ENCODE measurements around the gene ZNF319.

ZNF319 gene

DNA sequence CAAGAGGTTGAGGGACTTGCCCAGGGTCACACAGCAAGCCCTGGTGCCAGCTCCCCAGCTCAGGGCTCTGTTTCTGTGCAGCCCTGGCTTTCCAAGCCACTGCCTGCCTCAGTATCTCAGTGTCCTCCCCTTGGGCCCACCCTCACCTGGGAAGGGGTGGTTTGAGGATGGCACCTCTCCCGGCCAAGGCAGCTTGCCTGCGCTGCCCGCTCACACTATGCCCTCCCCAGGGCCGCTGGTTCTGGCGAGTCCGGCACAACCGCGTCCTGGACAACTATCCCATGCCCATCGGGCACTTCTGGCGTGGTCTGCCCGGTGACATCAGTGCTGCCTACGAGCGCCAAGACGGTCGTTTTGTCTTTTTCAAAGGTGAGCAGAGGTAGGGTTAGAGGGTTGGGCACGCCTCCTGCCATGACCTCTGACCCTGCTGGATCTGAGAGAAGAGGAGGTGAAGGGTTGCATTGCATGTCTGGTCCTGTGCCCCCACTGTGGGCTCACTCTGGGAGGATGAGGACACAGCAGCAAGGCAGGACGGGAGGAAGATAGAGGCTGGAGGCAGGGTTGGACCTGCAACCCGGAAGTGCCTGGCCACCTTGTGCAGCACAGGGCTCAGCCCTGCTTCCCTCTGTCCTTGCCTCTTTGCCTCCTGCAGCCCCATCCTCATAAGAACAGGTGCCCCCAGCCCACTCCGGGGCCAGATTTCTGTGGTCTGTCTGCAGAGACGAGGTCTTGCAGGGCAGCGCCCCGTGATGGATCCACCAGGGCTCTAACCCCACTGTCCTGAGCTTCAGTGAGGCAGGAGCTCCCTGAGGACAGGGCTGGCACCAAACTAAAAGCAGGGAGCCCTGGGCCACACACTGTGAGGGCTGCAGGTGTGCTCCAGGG is 41.8 kb upstream of the ZNF319 start:
- H3K9me3 Mint-ChIP-seq = no peaks in the 10 kb centered on the region
- H3K4me1 Mint-ChIP-seq = no peaks in the 10 kb centered on the region
- peaks cover under 1% of the 10 kb centered on the region for H3K27me3 Mint-ChIP-seq (ENCODE audit: low read depth)
- no peak overlapping the region for H3K4me3 Mint-ChIP-seq
- no peak overlapping the region for H3K27ac Mint-ChIP-seq
- TF ChIP-seq, protein P1, sequence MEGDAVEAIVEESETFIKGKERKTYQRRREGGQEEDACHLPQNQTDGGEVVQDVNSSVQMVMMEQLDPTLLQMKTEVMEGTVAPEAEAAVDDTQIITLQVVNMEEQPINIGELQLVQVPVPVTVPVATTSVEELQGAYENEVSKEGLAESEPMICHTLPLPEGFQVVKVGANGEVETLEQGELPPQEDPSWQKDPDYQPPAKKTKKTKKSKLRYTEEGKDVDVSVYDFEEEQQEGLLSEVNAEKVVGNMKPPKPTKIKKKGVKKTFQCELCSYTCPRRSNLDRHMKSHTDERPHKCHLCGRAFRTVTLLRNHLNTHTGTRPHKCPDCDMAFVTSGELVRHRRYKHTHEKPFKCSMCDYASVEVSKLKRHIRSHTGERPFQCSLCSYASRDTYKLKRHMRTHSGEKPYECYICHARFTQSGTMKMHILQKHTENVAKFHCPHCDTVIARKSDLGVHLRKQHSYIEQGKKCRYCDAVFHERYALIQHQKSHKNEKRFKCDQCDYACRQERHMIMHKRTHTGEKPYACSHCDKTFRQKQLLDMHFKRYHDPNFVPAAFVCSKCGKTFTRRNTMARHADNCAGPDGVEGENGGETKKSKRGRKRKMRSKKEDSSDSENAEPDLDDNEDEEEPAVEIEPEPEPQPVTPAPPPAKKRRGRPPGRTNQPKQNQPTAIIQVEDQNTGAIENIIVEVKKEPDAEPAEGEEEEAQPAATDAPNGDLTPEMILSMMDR (IDR thresholded peaks at IDR 0.05; ENCODE audit: unreplicated experiment in 3 of 3) = no peak
- peaks cover 4% of the 10 kb centered on the region for H3K36me3 Mint-ChIP-seq (ENCODE audit: low read depth)

DNA sequence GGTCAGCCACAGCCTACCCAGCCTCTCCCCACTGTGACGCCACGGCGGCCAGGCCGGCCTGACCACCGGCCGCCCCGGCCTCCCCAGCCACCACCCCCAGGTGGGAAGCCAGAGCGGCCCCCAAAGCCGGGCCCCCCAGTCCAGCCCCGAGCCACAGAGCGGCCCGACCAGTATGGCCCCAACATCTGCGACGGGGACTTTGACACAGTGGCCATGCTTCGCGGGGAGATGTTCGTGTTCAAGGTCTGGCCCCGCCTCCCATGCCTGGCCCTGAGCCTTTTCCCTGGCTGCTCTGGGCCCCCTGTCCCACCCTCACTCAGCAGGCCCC is 41.1 kb upstream of the ZNF319 start:
- no peaks in the 10 kb centered on the region for H3K4me1 Mint-ChIP-seq
- peaks cover 7% of the 10 kb centered on the region for H3K27me3 Mint-ChIP-seq (ENCODE audit: low read depth)
- H3K27ac Mint-ChIP-seq = no peak overlapping the region
- no peak overlapping the region for H3K4me3 Mint-ChIP-seq
- no peaks in the 10 kb centered on the region for H3K9me3 Mint-ChIP-seq
- H3K36me3 Mint-ChIP-seq (ENCODE audit: low read depth) = peaks cover 4% of the 10 kb centered on the region
- TF ChIP-seq, protein P1 (IDR thresholded peaks at IDR 0.05; ENCODE audit: unreplicated experiment in 3 of 3) = no peak

DNA sequence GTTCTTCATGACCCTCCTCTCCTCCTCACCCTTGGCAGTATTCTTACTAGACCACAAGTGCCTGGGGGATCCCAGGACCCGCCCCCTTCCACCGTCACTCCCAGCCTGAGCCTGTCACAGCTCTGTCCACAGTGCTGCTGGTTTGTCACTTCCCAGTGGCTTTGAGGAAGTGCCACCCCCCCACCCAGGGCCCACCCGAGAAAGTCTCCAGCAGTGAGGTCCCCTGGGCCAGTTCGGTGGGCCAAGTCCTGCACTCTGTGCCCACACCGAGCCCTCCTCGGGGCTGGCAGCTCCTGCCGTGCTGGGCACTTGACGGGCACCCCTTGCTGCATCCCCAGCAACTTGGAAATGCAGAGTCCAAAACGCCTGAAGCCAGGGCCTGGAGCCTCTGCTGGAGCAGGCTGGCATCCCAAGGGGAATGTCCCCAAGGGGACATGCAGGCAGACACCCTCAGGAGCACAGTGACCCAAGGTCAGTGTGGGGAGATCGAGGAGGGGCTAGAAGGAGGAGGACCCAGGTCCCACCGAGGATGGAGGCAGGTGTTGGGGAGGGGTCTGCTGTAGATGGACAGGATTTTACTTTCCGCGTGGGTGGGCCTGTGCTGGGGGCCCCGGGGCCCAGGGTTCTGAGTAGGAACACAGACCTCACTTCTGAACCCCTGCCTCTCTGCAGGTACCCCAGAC is 40.6 kb upstream of the ZNF319 start:
- H3K36me3 Mint-ChIP-seq (ENCODE audit: low read depth) = peaks cover 4% of the 10 kb centered on the region
- H3K27me3 Mint-ChIP-seq (ENCODE audit: low read depth) = peaks cover 7% of the 10 kb centered on the region
- no peaks in the 10 kb centered on the region for H3K4me1 Mint-ChIP-seq
- no peak overlapping the region for H3K27ac Mint-ChIP-seq
- no peak overlapping the region for H3K4me3 Mint-ChIP-seq
- TF ChIP-seq, protein P1 (IDR thresholded peaks at IDR 0.05; ENCODE audit: unreplicated experiment in 3 of 3) = no peak
- no peaks in the 10 kb centered on the region for H3K9me3 Mint-ChIP-seq

DNA sequence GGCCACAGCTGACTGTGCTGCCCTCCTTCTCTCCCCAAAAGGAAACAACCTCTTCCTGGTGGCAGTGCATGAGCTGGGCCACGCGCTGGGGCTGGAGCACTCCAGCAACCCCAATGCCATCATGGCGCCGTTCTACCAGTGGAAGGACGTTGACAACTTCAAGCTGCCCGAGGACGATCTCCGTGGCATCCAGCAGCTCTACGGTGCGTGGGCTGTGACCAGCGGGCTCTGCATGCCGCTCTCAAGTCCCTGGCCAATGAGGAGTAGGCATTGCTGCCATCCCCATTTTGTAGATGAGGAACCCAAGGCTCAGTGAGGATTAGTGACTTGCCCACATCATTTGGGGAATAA is 40.0 kb upstream of the ZNF319 start:
- Mint-ChIP-seq H3K9me3 (no peaks in the 10 kb centered on the region), H3K4me3 (no peak overlapping the region), H3K36me3 (ENCODE audit: low read depth) (peaks cover 4% of the 10 kb centered on the region), H3K4me1 (no peaks in the 10 kb centered on the region), H3K27ac (no peak overlapping the region), H3K27me3 (ENCODE audit: low read depth) (peaks cover 7% of the 10 kb centered on the region)
- TF ChIP-seq, protein P1 (IDR thresholded peaks at IDR 0.05; ENCODE audit: unreplicated experiment in 3 of 3) = no peak

DNA sequence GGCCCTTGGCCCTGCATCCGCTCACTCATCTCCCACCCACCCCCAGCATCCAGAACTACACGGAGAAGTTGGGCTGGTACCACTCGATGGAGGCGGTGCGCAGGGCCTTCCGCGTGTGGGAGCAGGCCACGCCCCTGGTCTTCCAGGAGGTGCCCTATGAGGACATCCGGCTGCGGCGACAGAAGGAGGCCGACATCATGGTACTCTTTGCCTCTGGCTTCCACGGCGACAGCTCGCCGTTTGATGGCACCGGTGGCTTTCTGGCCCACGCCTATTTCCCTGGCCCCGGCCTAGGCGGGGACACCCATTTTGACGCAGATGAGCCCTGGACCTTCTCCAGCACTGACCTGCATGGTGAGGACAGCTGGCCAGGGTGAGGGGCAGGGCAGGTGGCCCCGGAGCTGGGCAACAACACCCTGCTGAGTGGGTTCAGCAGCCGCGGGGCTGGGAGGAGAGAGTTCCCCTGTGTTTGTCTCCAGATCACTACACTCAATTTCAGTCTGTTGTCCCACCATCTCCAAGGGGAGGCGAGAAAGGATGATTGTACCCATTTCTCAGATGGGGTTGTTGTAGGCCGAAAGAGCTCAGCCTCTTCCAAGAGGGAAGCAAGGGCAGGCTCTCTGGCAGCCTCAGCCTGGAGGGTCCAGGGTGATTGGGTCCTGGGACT is 39.5 kb upstream of the ZNF319 start:
- no peaks in the 10 kb centered on the region for H3K4me1 Mint-ChIP-seq
- H3K36me3 Mint-ChIP-seq (ENCODE audit: low read depth) = peaks cover 4% of the 10 kb centered on the region
- TF ChIP-seq, protein P1 (IDR thresholded peaks at IDR 0.05; ENCODE audit: unreplicated experiment in 3 of 3) = no peak
- H3K4me3 Mint-ChIP-seq = no peak overlapping the region
- H3K27me3 Mint-ChIP-seq (ENCODE audit: low read depth) = peaks cover 7% of the 10 kb centered on the region
- no peaks in the 10 kb centered on the region for H3K9me3 Mint-ChIP-seq
- no peak overlapping the region for H3K27ac Mint-ChIP-seq

All from nephron (organoid).